Effector memory CD4-positive, alpha-beta T cell (primary cell): ENCODE measurements around the gene S100A10.

Experiments
- DNase-seq, 3 donors: peaks; one replicate each; pipeline ENCODE4 v3.0.0-alpha.2; 2020
- H3K27ac ChIP-seq: 2 replicates; pipeline ENCODE4 v1.7.0; 2013; ENCODE audit warnings: mild to moderate bottlenecking, low read length, moderate library complexity; ENCODE audit not compliant: insufficient read depth, poor library complexity, severe bottlenecking
- H3K27me3 ChIP-seq: replicated peaks from 2 replicates; pipeline ENCODE4 v1.7.0; 2013; ENCODE audit warnings: mild to moderate bottlenecking, low read length; ENCODE audit not compliant: insufficient read depth, control insufficient read depth, poor library complexity, severe bottlenecking
- H3K36me3 ChIP-seq: 2 replicates; pipeline ENCODE4 v1.7.0; 2013; ENCODE audit warnings: mild to moderate bottlenecking, low read length, moderate library complexity; ENCODE audit not compliant: control insufficient read depth, insufficient read depth
- H3K4me1 ChIP-seq: 2 replicates; pipeline ENCODE4 v1.7.0; 2013; ENCODE audit warnings: low read length, mild to moderate bottlenecking; ENCODE audit not compliant: control insufficient read depth, insufficient read depth, poor library complexity, severe bottlenecking
- H3K4me3 ChIP-seq: 2 replicates; pipeline ENCODE4 v1.7.0; 2013; ENCODE audit warnings: low read length, low read depth, mild to moderate bottlenecking; ENCODE audit not compliant: insufficient read depth, poor library complexity, severe bottlenecking
- H3K9me3 ChIP-seq: 2 replicates; pipeline ENCODE4 v1.7.0; 2013; ENCODE audit warnings: mild to moderate bottlenecking, low read length, moderate library complexity; ENCODE audit not compliant: control insufficient read depth
- total RNA-seq, 3 donors: gene quantifications; one replicate each; lab custom pipeline; 2026; lab: John Stamatoyannopoulos, UW

Gene S100A10, protein sequence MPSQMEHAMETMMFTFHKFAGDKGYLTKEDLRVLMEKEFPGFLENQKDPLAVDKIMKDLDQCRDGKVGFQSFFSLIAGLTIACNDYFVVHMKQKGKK
- total RNA-seq, result 92.5 to 94.5 (median 92.7) reads per million in 3 donors

- H3K4me1 ChIP-seq, result peaks cover 38% of the 10 kb centered on the region
- DNase-seq, result peak; percentile 68 to 70 (median 69)
- peak within 1 kb of the TSS; percentile 96 for H3K4me3 ChIP-seq
- no peaks in the 10 kb centered on the region for H3K27me3 ChIP-seq
- no peaks in the 10 kb centered on the region for H3K9me3 ChIP-seq
- H3K27ac ChIP-seq, result peak within 1 kb of the TSS; percentile 97
- H3K36me3 ChIP-seq, result no peaks in the 10 kb centered on the region
These were observed at the start of gene S100A10 for GRCh38 chr1:151993734-151994496. TSS of gene S100A10 (minus strand) at chr1:151993859. CDS start at chr1:151986230, 7,629 bp downstream.

DNA sequence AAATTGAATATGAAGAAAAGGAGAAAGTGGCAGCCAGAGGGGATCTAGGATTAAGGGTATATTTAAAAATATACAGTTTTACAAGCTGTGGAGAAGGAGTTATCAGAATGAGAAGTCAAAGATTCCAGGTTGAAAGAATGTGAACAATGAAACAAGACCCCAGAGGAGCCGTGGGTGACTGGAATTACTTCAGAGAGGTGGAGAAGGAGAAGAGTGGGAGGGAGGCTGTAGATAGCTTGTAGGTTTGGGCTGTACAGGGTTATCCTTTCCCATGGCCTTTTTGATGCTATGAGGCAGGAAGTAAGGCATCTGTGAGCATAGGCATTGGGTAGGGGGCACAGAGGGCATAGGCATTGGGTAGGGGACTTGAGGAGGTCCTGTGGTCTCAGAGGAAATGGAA lies 48.4 kb upstream of the S100A10 start:
- no peak for DNase-seq
- peaks cover 7% of the 10 kb centered on the region for H3K4me1 ChIP-seq
- H3K36me3 ChIP-seq, result no peaks in the 10 kb centered on the region
- H3K4me3 ChIP-seq, result no peak overlapping the region
- H3K27me3 ChIP-seq, result no peaks in the 10 kb centered on the region
- H3K27ac ChIP-seq, result no peak overlapping the region
- H3K9me3 ChIP-seq, result no peaks in the 10 kb centered on the region

DNA sequence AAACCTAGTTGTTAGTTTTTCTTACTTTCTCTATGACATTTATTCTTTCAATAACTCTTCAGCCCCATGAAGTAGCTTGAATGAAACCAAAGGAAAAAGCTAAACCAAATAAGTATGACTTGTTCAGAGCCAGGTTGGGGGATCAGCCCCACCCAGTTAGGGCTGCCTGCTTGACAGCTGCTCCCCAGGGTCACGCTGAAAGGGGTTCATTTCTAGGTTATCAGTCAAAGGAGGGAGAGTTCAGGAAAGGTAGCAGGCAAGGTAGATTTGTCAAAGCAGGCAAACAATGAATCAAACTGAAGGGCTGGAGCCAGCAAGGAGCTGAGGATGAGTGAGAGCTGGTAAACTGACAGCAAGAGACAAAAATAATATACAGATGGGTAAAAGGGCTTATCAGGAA lies 46.2 kb upstream of the S100A10 start:
- Histone ChIP-seq H3K27me3 (no peaks in the 10 kb centered on the region), H3K36me3 (no peaks in the 10 kb centered on the region), H3K27ac (no peak overlapping the region), H3K4me1 (peaks cover 8% of the 10 kb centered on the region), H3K4me3 (no peak overlapping the region), H3K9me3 (no peaks in the 10 kb centered on the region)
- DNase-seq, result no peak

DNA sequence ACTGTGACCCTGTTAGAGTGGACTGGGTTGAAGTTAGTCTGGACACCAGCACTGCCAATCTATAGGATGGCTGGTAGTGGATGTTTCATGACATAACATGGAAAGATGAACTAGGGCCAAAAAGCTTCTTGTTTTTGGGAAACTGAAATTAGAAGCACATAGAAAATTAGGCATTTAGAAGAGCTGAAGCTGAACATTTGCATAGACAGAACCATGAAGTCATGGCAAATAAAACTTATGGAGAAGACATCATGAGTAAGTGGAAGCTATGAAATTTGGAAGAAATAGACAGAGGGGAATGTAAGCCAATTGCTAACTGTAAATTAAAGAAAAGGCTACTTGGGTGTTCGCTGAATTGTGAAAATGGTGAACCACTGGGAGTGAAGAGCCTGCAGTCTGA lies 45.8 kb upstream of the S100A10 start:
- no peak for DNase-seq
- Histone ChIP-seq H3K27ac (no peak overlapping the region), H3K4me3 (no peak overlapping the region), H3K4me1 (peaks cover 12% of the 10 kb centered on the region), H3K36me3 (no peaks in the 10 kb centered on the region), H3K27me3 (no peaks in the 10 kb centered on the region), H3K9me3 (no peaks in the 10 kb centered on the region)

- DNase-seq, result no peak
- Histone ChIP-seq H3K27me3 (no peaks in the 10 kb centered on the region), H3K4me1 (peaks cover 18% of the 10 kb centered on the region), H3K27ac (no peak overlapping the region), H3K9me3 (no peaks in the 10 kb centered on the region), H3K36me3 (no peaks in the 10 kb centered on the region), H3K4me3 (no peak overlapping the region)
These were observed 45.2 kb upstream of the S100A10 start for GRCh38 chr1:152038871-152039270.

DNA sequence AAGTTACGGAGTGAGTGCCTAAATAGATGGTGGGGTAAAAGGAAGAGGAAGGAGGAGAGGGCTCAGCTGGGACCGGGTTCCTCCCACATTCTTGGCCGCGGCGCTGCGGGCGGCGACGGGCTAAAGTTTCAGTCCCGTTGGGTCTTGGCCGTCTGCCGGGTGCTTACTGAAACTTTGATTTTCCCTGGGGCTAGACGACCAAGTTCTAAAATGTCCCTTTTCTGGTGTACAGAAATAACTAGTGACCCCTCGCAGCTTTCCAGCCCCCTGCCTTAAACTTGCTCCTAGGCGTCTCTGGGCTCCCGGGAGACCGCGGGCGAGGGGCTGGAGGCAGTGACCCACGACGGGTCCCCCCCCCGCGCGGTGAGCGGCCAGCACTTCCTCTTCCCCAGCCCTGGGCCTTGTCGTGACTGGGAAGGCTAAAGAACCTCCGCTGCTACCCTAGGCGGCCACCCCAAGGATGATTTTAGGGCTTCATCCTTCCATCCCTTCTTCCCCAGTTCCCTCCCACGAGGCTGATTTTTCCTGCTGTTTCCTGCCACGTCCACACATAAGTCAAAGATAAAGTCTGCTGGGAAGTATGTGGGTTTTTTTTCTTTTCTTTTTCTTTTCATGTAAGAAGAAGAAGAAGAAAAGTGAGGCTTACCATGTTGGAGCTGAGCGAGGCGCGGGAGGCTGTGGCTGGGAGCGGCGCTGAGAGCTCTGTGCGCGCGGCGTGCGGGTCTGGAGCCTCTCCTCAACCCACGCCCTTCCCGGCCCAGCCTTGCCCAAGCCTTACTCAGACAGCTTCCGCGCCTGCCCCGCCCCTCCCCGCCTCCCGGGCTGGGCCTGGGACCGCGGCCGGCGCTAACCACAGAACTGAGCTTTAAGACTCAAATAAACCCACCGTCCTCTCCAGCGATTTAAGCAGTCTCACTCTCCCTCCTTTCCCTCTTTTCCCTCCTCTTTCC lies 42.9 kb upstream of the S100A10 start, which contains the start of gene S100A11:
S100A11 (minus strand) TSS at position 738 of the 950 bp plus-strand sequence; CDS start at position 649, 89 bp downstream.
- peak within 1 kb of the TSS; percentile 79 for H3K4me3 ChIP-seq
- H3K27ac ChIP-seq, result peak within 1 kb of the TSS; percentile 95
- H3K9me3 ChIP-seq, result no peaks in the 10 kb centered on the region
- H3K27me3 ChIP-seq, result no peaks in the 10 kb centered on the region
- peaks cover 23% of the 10 kb centered on the region for H3K36me3 ChIP-seq
- peaks cover 35% of the 10 kb centered on the region for H3K4me1 ChIP-seq
- peak; percentile 58 to 62 (median 60) for DNase-seq

DNA sequence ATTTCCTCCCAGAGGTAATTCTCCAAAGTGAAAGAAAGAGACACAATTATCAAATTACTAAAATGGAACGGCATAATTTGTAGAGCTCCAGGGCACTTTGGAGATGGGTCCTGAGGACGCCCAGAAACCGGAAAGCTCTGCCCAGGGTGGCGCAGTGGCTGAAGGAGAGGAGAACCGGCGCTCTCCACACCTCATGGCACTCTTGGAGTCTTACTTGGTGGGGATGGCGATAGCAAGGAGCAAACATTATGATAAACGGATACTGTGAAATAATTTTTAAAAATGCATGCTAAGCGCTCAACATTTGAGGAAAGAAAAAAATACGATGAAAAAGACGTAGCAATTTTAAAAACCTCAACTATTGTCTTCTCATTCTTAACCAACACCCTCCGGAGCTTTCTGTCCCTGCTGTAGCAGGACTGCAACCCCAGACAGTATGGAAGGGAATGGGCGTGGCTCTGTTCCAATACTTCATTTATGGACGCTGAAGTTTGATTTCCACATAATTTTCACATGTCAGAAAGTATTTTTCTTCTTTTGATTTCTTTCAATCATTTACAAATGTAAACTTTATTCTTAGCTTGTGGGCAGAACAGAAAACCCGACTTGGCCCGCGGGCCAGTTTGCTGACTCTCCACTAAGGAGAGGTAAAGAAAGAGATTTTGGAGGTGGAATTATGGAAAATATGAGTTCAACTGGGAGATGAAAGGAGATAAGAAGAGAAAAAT lies 42.0 kb upstream of the S100A10 start:
- Histone ChIP-seq H3K4me1 (peaks cover 35% of the 10 kb centered on the region), H3K27me3 (no peaks in the 10 kb centered on the region)
- DNase-seq, result no peak

DNA sequence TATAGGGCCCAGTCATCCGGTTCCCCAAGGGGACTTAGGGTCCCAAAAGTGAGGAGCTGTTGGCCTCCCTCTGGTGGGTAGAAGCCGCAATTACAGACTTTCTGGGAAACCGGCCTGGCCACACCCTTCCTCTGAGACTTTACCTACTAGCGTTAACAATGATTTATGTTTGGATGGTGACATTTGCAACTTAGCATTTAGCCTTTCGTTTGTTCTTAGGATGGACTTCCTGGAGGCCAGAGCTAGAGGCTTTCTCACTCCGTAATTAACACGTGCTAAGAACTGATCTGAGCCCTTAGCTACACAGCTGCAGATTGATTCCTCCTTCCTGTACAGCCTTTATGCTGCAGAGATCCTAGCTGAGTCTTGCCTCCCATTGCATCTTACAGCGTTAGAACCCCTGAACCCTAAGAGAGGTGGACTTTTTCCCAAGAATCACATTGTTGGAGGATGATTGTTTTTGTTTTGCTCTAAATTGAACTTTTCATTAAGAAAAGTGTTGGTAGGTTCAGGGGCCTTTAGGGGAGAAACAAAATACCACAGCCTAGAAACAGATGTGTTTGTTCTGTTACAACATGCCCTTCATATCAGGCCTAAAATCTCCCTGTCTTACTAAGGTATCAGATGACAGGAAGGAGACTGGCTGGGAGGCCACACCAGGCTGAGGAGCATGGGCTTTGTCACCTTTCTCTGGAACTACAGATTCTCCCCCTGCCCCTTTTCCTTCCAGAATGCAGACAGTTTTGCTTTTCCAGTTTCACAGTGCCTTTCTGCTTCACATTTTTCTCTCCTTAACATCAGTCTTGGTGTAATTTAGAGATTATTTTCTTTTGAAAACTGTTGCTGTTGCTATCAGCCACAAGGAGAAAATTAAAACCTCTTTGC lies 41.2 kb upstream of the S100A10 start:
- peak; percentile 50 to 64 (median 59) for DNase-seq
- H3K27me3 ChIP-seq, result no peaks in the 10 kb centered on the region
- H3K36me3 ChIP-seq, result peaks cover 35% of the 10 kb centered on the region
- H3K27ac ChIP-seq, result peak overlapping the region; percentile 95
- H3K4me1 ChIP-seq, result peaks cover 35% of the 10 kb centered on the region
- no peaks in the 10 kb centered on the region for H3K9me3 ChIP-seq
- H3K4me3 ChIP-seq, result peak overlapping the region; percentile 79

More for the DNA sequence above, 42.0 kb upstream of the S100A10 start:
- Histone ChIP-seq H3K27ac (peak overlapping the region; percentile 95), H3K9me3 (no peaks in the 10 kb centered on the region), H3K4me3 (peak overlapping the region; percentile 79), H3K36me3 (peaks cover 29% of the 10 kb centered on the region)

DNA sequence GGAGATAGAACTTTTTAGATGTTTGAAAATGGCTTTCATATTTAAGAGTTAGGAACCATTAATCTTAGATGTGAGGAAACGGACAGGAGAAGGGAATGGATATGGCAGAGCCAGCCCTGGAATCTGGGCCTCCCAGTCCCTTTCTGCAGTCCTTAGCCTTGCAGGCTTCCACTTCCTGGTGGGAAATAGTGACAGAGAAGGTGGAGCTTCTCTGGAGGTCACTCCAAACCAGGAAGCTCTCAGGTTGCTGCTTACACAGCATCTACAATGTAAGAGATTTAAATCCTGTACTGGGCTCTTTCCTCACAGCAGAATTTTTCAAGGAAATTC lies 40.6 kb upstream of the S100A10 start:
- no peaks in the 10 kb centered on the region for H3K9me3 ChIP-seq
- H3K36me3 ChIP-seq, result peaks cover 37% of the 10 kb centered on the region
- no peak for DNase-seq
- peak overlapping the region; percentile 79 for H3K4me3 ChIP-seq
- H3K4me1 ChIP-seq, result peaks cover 35% of the 10 kb centered on the region
- H3K27me3 ChIP-seq, result no peaks in the 10 kb centered on the region
- H3K27ac ChIP-seq, result peak overlapping the region; percentile 95
